OCI-LY1 (cell line): ENCODE data around the gene HBP1.

Experiments used
- H2AFZ ChIP-seq: fragments of 200-600 bp; sonication (generic), shearing (Covaris generic); 2 replicates; pipeline ENCODE4 v1.6.0; 2014; ENCODE audit warnings: antibody characterized with exemption, mild to moderate bottlenecking, low read length
- H3F3A ChIP-seq: fragments of 200-600 bp; sonication (generic), shearing (Covaris generic); 2 replicates; pipeline ENCODE4 v1.6.0; 2014; ENCODE audit warnings: mild to moderate bottlenecking, antibody characterized with exemption, low read length, moderate library complexity; ENCODE audit not compliant: insufficient read depth
- H3K27ac ChIP-seq: fragments of 200-600 bp; sonication (generic); 2 replicates; pipeline ENCODE4 v1.5.1; 2014; ENCODE audit warnings: low read length, mixed run types, mild to moderate bottlenecking, low read depth; ENCODE audit not compliant: poor library complexity, severe bottlenecking
- H3K27me3 ChIP-seq: fragments of 200-600 bp; sonication (generic); 2 replicates; pipeline ENCODE4 v1.6.0; 2014; ENCODE audit warnings: antibody characterized with exemption, mild to moderate bottlenecking, low read length, moderate library complexity; ENCODE audit not compliant: insufficient read depth
- H3K36me3 ChIP-seq: fragments of 200-600 bp; sonication (generic); 2 replicates; pipeline ENCODE4 v1.6.1; 2014; ENCODE audit warnings: mild to moderate bottlenecking, antibody characterized with exemption, low read length, moderate library complexity, mixed read lengths; ENCODE audit not compliant: insufficient read depth
- H3K4me1 ChIP-seq: fragments of 200-600 bp; sonication (generic); 2 replicates; pipeline ENCODE4 v1.5.1; 2014; ENCODE audit warnings: mild to moderate bottlenecking, low read length, moderate library complexity; ENCODE audit not compliant: insufficient read depth, severe bottlenecking
- H3K4me2 ChIP-seq: fragments of 200-600 bp; sonication (generic), shearing (Covaris generic); 2 replicates; pipeline ENCODE4 v1.6.1; 2014; ENCODE audit warnings: low read length
- H3K4me3 ChIP-seq: fragments of 200-600 bp; sonication (generic); 2 replicates; pipeline ENCODE4 v1.5.1; 2014; ENCODE audit warnings: low read length, low read depth, mild to moderate bottlenecking, mixed read lengths; ENCODE audit not compliant: poor library complexity, severe bottlenecking
- H3K79me2 ChIP-seq: fragments of 200-600 bp; shearing (Covaris generic); 2 replicates; pipeline ENCODE4 v1.6.1; 2016; ENCODE audit warnings: mixed run types, low read length, mixed read lengths; ENCODE audit not compliant: insufficient read depth
- H3K9ac ChIP-seq: fragments of 200-600 bp; sonication (generic), shearing (Covaris generic); 2 replicates; pipeline ENCODE4 v1.6.1; 2014; ENCODE audit warnings: mild to moderate bottlenecking, low read length, mixed read lengths
- H3K9me2 ChIP-seq: fragments of 200-600 bp; sonication (generic), shearing (Covaris generic); 2 replicates; pipeline ENCODE4 v1.6.1; 2014; ENCODE audit warnings: low read depth, mild to moderate bottlenecking, low read length, mixed read lengths
- H3K9me3 ChIP-seq: fragments of 200-600 bp; shearing (Covaris generic); 2 replicates; pipeline ENCODE4 v1.6.1; 2014; ENCODE audit warnings: low read length, mixed read lengths
- H4K20me1 ChIP-seq: fragments of 200-600 bp; sonication (generic), shearing (Covaris generic); 2 replicates; pipeline ENCODE4 v1.6.0; 2016; ENCODE audit warnings: mild to moderate bottlenecking, low read length; ENCODE audit not compliant: insufficient read depth
- EZH2 ChIP-seq: fragments of 200-600 bp; sonication (generic), shearing (Covaris generic); IDR thresholded peaks from 2 replicates; pipeline ENCODE4 v1.8.0; 2017; ENCODE audit warnings: borderline replicate concordance, mixed run types, mild to moderate bottlenecking, antibody characterized with exemption, low read length, moderate library complexity, mixed read lengths
- TF ChIP-seq, protein P1 (sequence below): fragments of 200-600 bp; sonication (generic), shearing (Covaris generic); IDR thresholded peaks from 2 replicates; pipeline ENCODE4 v1.5.1; 2017; ENCODE audit warnings: mild to moderate bottlenecking, antibody characterized with exemption, low read length, moderate library complexity, mixed read lengths

Gene HBP1

DNA sequence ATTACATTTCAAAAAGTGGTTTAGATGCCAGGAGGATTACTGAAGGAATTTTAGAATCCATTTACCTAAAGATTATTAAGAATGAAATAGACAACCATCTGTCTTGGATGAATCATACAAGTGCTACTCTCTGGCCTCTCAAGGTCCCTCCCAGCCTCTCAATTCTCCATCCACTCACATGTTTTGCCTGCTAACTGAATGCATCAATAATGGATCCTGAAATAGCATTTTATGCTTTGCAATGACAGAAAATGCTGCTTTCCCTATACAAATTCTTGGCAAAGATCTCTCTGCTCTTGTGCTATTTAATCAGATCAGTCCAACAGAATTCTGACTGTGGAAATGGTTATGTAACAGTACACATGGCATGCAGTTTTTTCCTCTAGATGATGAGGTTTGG is 68.1 kb downstream of the HBP1 start:
- Histone ChIP-seq H3K36me3 (no peaks in the 10 kb centered on the region), H2AFZ (no peak overlapping the region), H3K9ac (no peak overlapping the region), H3K27ac (no peak overlapping the region), H3K4me3 (no peak overlapping the region), H3K4me2 (no peak overlapping the region), H3K9me3 (no peaks in the 10 kb centered on the region), H3F3A (no peaks in the 10 kb centered on the region), H3K79me2 (no peaks in the 10 kb centered on the region), H3K9me2 (no peaks in the 10 kb centered on the region), H4K20me1 (no peaks in the 10 kb centered on the region), H3K27me3 (no peaks in the 10 kb centered on the region), H3K4me1 (peaks cover 10% of the 10 kb centered on the region)
- TF ChIP-seq EZH2, result no peak
- TF ChIP-seq, protein P1, sequence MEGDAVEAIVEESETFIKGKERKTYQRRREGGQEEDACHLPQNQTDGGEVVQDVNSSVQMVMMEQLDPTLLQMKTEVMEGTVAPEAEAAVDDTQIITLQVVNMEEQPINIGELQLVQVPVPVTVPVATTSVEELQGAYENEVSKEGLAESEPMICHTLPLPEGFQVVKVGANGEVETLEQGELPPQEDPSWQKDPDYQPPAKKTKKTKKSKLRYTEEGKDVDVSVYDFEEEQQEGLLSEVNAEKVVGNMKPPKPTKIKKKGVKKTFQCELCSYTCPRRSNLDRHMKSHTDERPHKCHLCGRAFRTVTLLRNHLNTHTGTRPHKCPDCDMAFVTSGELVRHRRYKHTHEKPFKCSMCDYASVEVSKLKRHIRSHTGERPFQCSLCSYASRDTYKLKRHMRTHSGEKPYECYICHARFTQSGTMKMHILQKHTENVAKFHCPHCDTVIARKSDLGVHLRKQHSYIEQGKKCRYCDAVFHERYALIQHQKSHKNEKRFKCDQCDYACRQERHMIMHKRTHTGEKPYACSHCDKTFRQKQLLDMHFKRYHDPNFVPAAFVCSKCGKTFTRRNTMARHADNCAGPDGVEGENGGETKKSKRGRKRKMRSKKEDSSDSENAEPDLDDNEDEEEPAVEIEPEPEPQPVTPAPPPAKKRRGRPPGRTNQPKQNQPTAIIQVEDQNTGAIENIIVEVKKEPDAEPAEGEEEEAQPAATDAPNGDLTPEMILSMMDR, result no peak

DNA sequence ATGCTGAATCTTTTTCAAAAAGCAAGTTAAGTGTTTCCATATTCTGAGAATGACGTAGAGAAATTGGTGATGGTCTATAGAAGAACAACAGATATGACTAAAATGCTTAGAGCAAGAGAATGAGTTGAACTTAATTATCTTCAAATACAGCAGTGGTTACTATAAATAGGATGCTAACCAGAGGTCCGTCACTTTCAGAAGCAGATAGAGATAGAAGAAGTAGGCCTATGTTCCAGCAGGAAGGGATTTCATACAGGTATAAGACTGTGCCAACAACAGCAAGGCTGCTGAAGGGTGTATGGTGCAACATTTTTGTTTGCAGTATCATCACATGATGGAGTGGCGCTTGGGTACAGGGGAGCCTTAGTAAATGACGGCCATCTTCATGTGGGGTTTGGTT is 68.6 kb downstream of the HBP1 start:
- Histone ChIP-seq H3K4me3 (no peak overlapping the region), H3K36me3 (no peaks in the 10 kb centered on the region), H3K27me3 (no peaks in the 10 kb centered on the region), H3K9ac (no peak overlapping the region), H3K9me3 (no peaks in the 10 kb centered on the region), H3K27ac (no peak overlapping the region), H2AFZ (no peak overlapping the region), H3F3A (no peaks in the 10 kb centered on the region), H4K20me1 (no peaks in the 10 kb centered on the region), H3K79me2 (no peaks in the 10 kb centered on the region), H3K4me2 (no peak overlapping the region), H3K9me2 (no peaks in the 10 kb centered on the region), H3K4me1 (peaks cover 10% of the 10 kb centered on the region)
- TF ChIP-seq EZH2, result no peak
- TF ChIP-seq, protein P1, result no peak

DNA sequence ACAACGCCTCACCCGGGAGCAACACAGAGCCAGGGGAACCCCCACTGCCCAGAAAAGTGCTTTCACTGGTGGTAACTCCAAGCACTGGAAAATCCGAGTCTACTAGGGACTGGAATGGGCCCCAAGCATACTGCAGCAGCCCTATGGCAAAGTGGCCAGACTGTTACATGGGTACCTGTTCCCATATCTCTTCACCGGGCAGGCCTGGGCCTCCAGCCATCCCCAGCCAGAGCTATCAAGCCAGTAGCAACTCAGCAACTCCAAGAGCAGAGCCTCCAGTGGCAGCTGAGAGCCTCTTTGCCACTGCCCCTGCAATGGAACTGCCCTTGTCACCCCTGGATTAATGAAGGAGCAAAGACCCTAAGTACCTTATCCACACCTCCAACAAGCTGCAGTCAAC is 73.5 kb downstream of the HBP1 start:
- no peaks in the 10 kb centered on the region for H3F3A ChIP-seq
- no peak for TF ChIP-seq EZH2
- TF ChIP-seq, protein P1, result no peak
- no peaks in the 10 kb centered on the region for H3K9me2 ChIP-seq
- H2AFZ ChIP-seq, result no peak overlapping the region
- H3K36me3 ChIP-seq, result 0 out of 2 replicates have a peak, but pooled peaks cover 7% of the 10 kb centered on the region
- peaks cover 3% of the 10 kb centered on the region; the same call in 1 of the 2 replicates for H3K9me3 ChIP-seq
- H3K9ac ChIP-seq, result no peak overlapping the region
- no peak overlapping the region for H3K4me2 ChIP-seq
- H3K4me3 ChIP-seq, result no peak overlapping the region
- H4K20me1 ChIP-seq, result no peaks in the 10 kb centered on the region
- no peak overlapping the region for H3K27ac ChIP-seq
- H3K27me3 ChIP-seq, result no peaks in the 10 kb centered on the region
- H3K4me1 ChIP-seq, result no peaks in the 10 kb centered on the region
- no peaks in the 10 kb centered on the region for H3K79me2 ChIP-seq
